Measurements from ENCODE around the gene EIF5. TPM values are rescaled to one million over a fixed set of nuclear protein-coding genes. Genes with fewer than 3 reads are reported as not detected.

Gene EIF5
- total and polyA plus RNA-seq, 2 donors (not counting 3 experiments of a cell fraction or from before 2014, with no cell fraction given) = 175 to 313 TPM

DNA sequence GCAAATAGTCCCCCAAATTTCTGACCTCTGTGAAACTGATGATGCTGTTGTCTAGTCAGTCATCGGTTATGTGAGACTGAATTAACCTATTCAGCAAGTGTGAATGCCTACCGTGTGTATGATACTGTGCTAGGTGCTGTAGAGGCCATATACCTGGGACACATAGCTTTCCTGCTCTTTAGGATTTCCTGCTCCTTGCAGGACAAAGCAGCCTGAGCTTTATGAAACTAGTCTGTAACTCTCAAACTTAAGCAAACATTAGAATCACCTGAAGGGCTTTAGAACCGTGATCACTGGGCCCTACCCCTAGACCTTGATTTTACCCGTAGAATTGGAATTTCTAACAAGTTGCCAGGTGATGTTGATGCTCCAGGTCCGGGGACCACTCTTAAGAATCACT is 58.1 kb downstream of the EIF5 start:
- DNase-seq (ENCODE audit: low read depth, low spot score) (no peak), FAIRE-seq (no peak)
- ChIA-PET CTCF (interaction anchor here (0.9 to 2.8 kb wide), 10 partner anchors 11 to 108 kb away, joined by 3 to 74 read pairs (median 8); partner anchors contain the start of gene EIF5), POLR2A (interaction anchor here (0.5 to 1.0 kb wide), 2 partner anchors 20 to 46 kb away, joined by 3 read pairs; no protein-coding TSS in a partner anchor)
- no peak overlapping the region for H2AFZ ChIP-seq (ENCODE audit: low read depth, low read length)
- no TSS peak for BruUV-seq (replicated peaks)
- intact Hi-C loops (cut with micrococcal nuclease) = loop anchor here (5.0 kb wide), 1 partner anchor 95 kb away; no protein-coding TSS in a partner anchor
- no peak overlapping the region for H3K4me3 ChIP-seq (replicated peaks in 1 of 3; ENCODE audit: insufficient read depth in 1 of 3, low read depth in 1 of 3, low read length in 3 of 3)
- no peaks in the 10 kb centered on the region for H3K27me3 ChIP-seq (ENCODE audit: control insufficient read depth in 2 of 2, insufficient read depth in 2 of 2, low read length in 2 of 2)
- H3K9me3 ChIP-seq (replicated peaks; ENCODE audit: control insufficient read depth, insufficient read depth, low read length) = no peaks in the 10 kb centered on the region
- H3K4me2 ChIP-seq (ENCODE audit: insufficient read depth, low read length) = no peak overlapping the region
- H3K27ac ChIP-seq (ENCODE audit: insufficient read depth, low read depth, low read length) = no peak overlapping the region
- H3K9ac ChIP-seq (replicated peaks; ENCODE audit: extremely low read depth, insufficient read depth, low read length) = no peak overlapping the region
- no peaks in the 10 kb centered on the region for H3K36me3 ChIP-seq (ENCODE audit: control insufficient read depth in 2 of 2, extremely low read depth in 1 of 2, insufficient read depth in 2 of 2, low read length in 2 of 2)
- dilution Hi-C loops (cut with MboI; ENCODE audit: extremely low pct_ligation_motif_present, low sequenced_read_pairs) = no loop called here
- H3K9me1 ChIP-seq (replicated peaks; ENCODE audit: control insufficient read depth, extremely low read depth, insufficient read depth, low read length) = no peaks in the 10 kb centered on the region
- peaks cover 25% of the 10 kb centered on the region for H4K20me1 ChIP-seq (replicated peaks; ENCODE audit: control insufficient read depth, extremely low read depth, insufficient read depth, low read length)
- H3K4me1 ChIP-seq (ENCODE audit: control insufficient read depth, extremely low read depth, insufficient read depth, low read length) = peaks cover 35% of the 10 kb centered on the region
- H3K79me2 ChIP-seq (ENCODE audit: control insufficient read depth, insufficient read depth, low read length) = peaks cover 96% of the 10 kb centered on the region
- TF ChIP-seq GATA2 (IDR thresholded peaks at IDR 0.05; ENCODE audit: insufficient read depth, insufficient read length, low read depth, low read length) (no peak), CTCF (IDR thresholded peaks at IDR 0.05; ENCODE audit: extremely low read depth in 1 of 2, insufficient read depth in 1 of 2, low read depth in 1 of 2, low read length in 2 of 2) (no peak), FOS (IDR thresholded peaks at IDR 0.05; ENCODE audit: borderline replicate concordance, insufficient read depth, low read length) (no peak), JUN (IDR thresholded peaks at IDR 0.05; ENCODE audit: borderline replicate concordance, insufficient read depth, insufficient read length, low read depth) (no peak), POLR2AphosphoS5 (IDR thresholded peaks at IDR 0.05; ENCODE audit: insufficient read depth, low read depth, low read length) (no peak), EZH2 (IDR thresholded peaks at IDR 0.05; ENCODE audit: borderline replicate concordance, low read depth, low read length, severe bottlenecking) (no peak), POLR2A (IDR thresholded peaks at IDR 0.05; ENCODE audit: low read depth, low read length) (no peak), MYC (IDR thresholded peaks at IDR 0.05; ENCODE audit: low read depth, low read length) (no peak)

All from endothelial cell of umbilical vein (primary cell).